ENCODE data around the gene CFAP46. TPM values are rescaled to one million over a fixed set of nuclear protein-coding genes. Genes with fewer than 3 reads are reported as not detected.

Gene CFAP46
- polyA plus RNA-seq, 1 of the 3 experiments (the other 2 are of a cell fraction), result 3.9 TPM

GRCh38 chr10:132921086-132921485 lies 21.3 kb downstream of the CFAP46 start:
- H2AFZ ChIP-seq (ENCODE audit: low read depth), result no peak overlapping the region
- POLR2A ChIA-PET, result no interaction called here
- H3K27me3 ChIP-seq (ENCODE audit: insufficient read depth), result no peaks in the 10 kb centered on the region
- no peaks in the 10 kb centered on the region for H4K20me1 ChIP-seq (ENCODE audit: insufficient read depth)
- DNase-seq, result no peak
- no peaks in the 10 kb centered on the region for H3K9me2 ChIP-seq
- WGBS (ENCODE audit: low lambda C conversion rate), result 79% methylated on average over 4 of the region's 18 CpGs
- H3K36me3 ChIP-seq (replicated peaks in 1 of 2; ENCODE audit: control insufficient read depth in 1 of 2, insufficient read depth in 2 of 2, low read length in 1 of 2), result no peaks in the 10 kb centered on the region
- no peak overlapping the region for H3K27ac ChIP-seq (ENCODE audit: low read depth in 2 of 2, low read length in 1 of 2)
- H3K4me3 ChIP-seq (ENCODE audit: low read depth in 2 of 2, low read length in 1 of 2), result no peak overlapping the region
- no peak for TF ChIP-seq ZBTB33 (IDR thresholded peaks at IDR 0.05; ENCODE audit: borderline replicate concordance, low read depth)
- TF ChIP-seq MXI1 (IDR thresholded peaks at IDR 0.05; ENCODE audit: low read depth, low read length), result no peak
- TF ChIP-seq YY1 (IDR thresholded peaks at IDR 0.05; ENCODE audit: low read depth), result no peak
- no peak for TF ChIP-seq MEF2A (IDR thresholded peaks at IDR 0.05; ENCODE audit: borderline replicate concordance, low read depth)
- no peak for TF ChIP-seq FOXJ3 (CRISPR knock-in tag; IDR thresholded peaks at IDR 0.05)
- no peak for TF ChIP-seq NFIC (IDR thresholded peaks at IDR 0.05; ENCODE audit: borderline replicate concordance)
- no peak for TF ChIP-seq IRF3 (IDR thresholded peaks at IDR 0.05; ENCODE audit: low read depth, low read length)
- H3K79me2 ChIP-seq (ENCODE audit: insufficient read depth), result no peaks in the 10 kb centered on the region
- H3F3A ChIP-seq (replicated peaks; ENCODE audit: insufficient read depth), result no peaks in the 10 kb centered on the region
- H3K9me3 ChIP-seq, result no peaks in the 10 kb centered on the region
- no peaks in the 10 kb centered on the region; a peak in 1 of 4 replicates for H3K4me1 ChIP-seq (ENCODE audit: control insufficient read depth in 1 of 2, insufficient read depth in 2 of 2, low read depth in 1 of 2, low read length in 1 of 2)
- no peak overlapping the region for H3K4me2 ChIP-seq
- CTCF ChIA-PET, result interaction anchor here (1.3 to 1.5 kb wide), 2 partner anchors 16 to 18 kb away, joined by 4 to 6 read pairs; no protein-coding TSS in a partner anchor
- no peak overlapping the region for H3K9ac ChIP-seq

- H3K9me2 ChIP-seq, result no peaks in the 10 kb centered on the region
- no peak overlapping the region for H2AFZ ChIP-seq (ENCODE audit: low read depth)
- H4K20me1 ChIP-seq (ENCODE audit: insufficient read depth), result no peaks in the 10 kb centered on the region
- H3K27me3 ChIP-seq (ENCODE audit: insufficient read depth), result no peaks in the 10 kb centered on the region
- no peak for DNase-seq
- H3K9me3 ChIP-seq, result no peaks in the 10 kb centered on the region
- WGBS (ENCODE audit: low lambda C conversion rate), result 73% methylated on average over 28 of the region's 38 CpGs
- H3K27ac ChIP-seq (ENCODE audit: low read depth in 2 of 2, low read length in 1 of 2), result no peak overlapping the region
- H3K79me2 ChIP-seq (ENCODE audit: insufficient read depth), result no peaks in the 10 kb centered on the region
- no peak overlapping the region for H3K4me3 ChIP-seq (ENCODE audit: low read depth in 2 of 2, low read length in 1 of 2)
- H3F3A ChIP-seq (replicated peaks; ENCODE audit: insufficient read depth), result no peaks in the 10 kb centered on the region
- CTCF ChIA-PET, result interaction anchor here (1.3 to 1.5 kb wide), 3 partner anchors 16 to 18 kb away, joined by 3 to 6 read pairs (median 4); no protein-coding TSS in a partner anchor
- POLR2A ChIA-PET, result no interaction called here
- H3K4me1 ChIP-seq (ENCODE audit: control insufficient read depth in 1 of 2, insufficient read depth in 2 of 2, low read depth in 1 of 2, low read length in 1 of 2), result no peaks in the 10 kb centered on the region; a peak in 1 of 4 replicates
- no peak overlapping the region for H3K4me2 ChIP-seq
- no peaks in the 10 kb centered on the region for H3K36me3 ChIP-seq (replicated peaks in 1 of 2; ENCODE audit: control insufficient read depth in 1 of 2, insufficient read depth in 2 of 2, low read length in 1 of 2)
- no peak overlapping the region for H3K9ac ChIP-seq
- TF ChIP-seq RXRA (IDR thresholded peaks at IDR 0.05; ENCODE audit: borderline replicate concordance, low read depth), result no peak
- no peak for TF ChIP-seq RFX5 (IDR thresholded peaks at IDR 0.05; ENCODE audit: low read length)
- TF ChIP-seq EP300 (IDR thresholded peaks at IDR 0.05; ENCODE audit: borderline replicate concordance in 1 of 2, low read depth in 1 of 2, low read length in 1 of 2), result no peak
- no peak for TF ChIP-seq SIN3A (IDR thresholded peaks at IDR 0.05; ENCODE audit: borderline replicate concordance, low read depth, low read length)
- no peak for TF ChIP-seq YY1 (IDR thresholded peaks at IDR 0.05; ENCODE audit: low read depth)
- TF ChIP-seq SMC3 (IDR thresholded peaks at IDR 0.05; ENCODE audit: low read depth, low read length), result no peak
- TF ChIP-seq ELF1 (IDR thresholded peaks at IDR 0.05), result no peak
- no peak for TF ChIP-seq USF2 (IDR thresholded peaks at IDR 0.05; ENCODE audit: borderline replicate concordance, low read depth, low read length)
- no peak for TF ChIP-seq CHD2 (IDR thresholded peaks at IDR 0.05; ENCODE audit: low read length, partially characterized antibody)
- no peak for TF ChIP-seq GABPA (IDR thresholded peaks at IDR 0.05; ENCODE audit: low read depth)
- no peak for TF ChIP-seq REST (IDR thresholded peaks at IDR 0.05; ENCODE audit: low read depth, low read length)
- TF ChIP-seq TEAD4 (IDR thresholded peaks at IDR 0.05; ENCODE audit: borderline replicate concordance, insufficient read depth), result no peak
- TF ChIP-seq JUND (IDR thresholded peaks at IDR 0.05), result no peak
Measured at GRCh38 chr10:132920101-132920925, 22.1 kb downstream of the CFAP46 start.
